ENCODE measurements around the gene RASGEF1C.
A peak's percentile ranks its signal among the peaks of the same experiment; 100 is the strongest.
"Not testable (repeated sequence)": the region's sequence is repeated elsewhere in the genome, so short reads cannot be mapped to it uniquely, and the experiment has no call there.

The RASGEF1C gene

DNA sequence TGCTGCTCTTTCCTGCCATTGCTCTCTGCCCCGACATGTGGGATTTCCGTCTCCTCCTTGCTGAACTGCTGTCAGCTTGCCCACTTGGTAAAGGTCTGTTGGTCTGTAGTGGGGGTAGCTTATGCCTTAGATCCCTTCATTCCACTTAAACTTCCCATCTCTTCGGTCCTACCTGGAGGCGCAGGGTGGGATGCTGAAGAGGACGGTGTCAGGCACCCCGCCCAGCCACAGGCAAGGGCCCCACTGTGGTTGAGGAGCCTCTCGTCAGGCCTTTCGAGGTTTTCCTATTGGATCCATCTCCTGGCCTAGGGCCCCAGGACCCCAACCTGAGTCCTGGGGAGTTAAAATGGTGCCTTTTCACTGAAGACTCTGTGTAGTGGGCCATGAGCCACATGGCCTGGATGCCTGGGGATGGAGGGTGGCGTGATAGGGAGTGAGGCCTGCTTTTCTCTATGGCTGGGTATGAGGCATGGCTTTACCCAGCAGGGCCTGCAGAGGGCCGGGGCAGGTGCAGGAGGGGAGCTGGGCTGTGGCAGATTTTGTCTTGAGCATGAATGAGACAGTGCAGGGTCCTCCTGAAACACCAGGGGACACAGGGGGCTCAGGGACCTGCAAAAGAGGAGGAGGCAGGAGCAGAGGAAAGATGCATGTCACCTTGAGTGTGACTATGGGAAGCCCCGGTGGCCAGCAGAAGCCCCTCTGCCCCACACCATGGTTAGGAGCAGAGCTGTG, 111.7 kb downstream of the RASGEF1C start:
- H3K4me1 Mint-ChIP-seq (ENCODE audit: low read depth): no peaks in the 10 kb centered on the region
- no peaks in the 10 kb centered on the region for H3K36me3 Mint-ChIP-seq (ENCODE audit: low read depth)
- H3K27ac Mint-ChIP-seq: no peak overlapping the region
- peaks cover 6% of the 10 kb centered on the region for H3K27me3 Mint-ChIP-seq (ENCODE audit: low read depth)
- H3K9me3 Mint-ChIP-seq: no peaks in the 10 kb centered on the region
- H3K4me3 Mint-ChIP-seq: no peak overlapping the region

DNA sequence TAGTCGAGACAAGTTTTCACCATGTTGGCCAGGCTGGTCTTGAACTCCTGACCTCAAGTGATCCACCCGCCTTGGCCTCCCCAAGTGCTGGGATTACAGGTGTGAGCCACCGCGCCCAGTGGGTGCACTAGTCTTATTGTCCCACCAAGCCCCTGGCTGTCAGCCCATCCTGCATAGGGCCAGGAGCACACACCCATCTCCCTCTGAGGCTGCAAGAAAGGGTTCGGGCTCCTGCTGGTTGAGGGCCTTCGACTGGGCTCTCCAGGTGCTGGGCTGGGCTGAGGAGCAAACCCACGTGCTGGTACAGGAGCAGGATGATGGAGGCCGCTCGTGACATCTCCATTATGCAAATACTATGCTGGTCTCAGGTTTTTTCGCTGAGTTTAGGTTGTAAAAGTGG, 112.4 kb downstream of the RASGEF1C start:
- Mint-ChIP-seq H3K36me3 (ENCODE audit: low read depth) (no peaks in the 10 kb centered on the region), H3K27me3 (ENCODE audit: low read depth) (peaks cover 6% of the 10 kb centered on the region), H3K4me1 (ENCODE audit: low read depth) (no peaks in the 10 kb centered on the region), H3K9me3 (no peaks in the 10 kb centered on the region), H3K27ac (no peak overlapping the region), H3K4me3 (no peak overlapping the region)

DNA sequence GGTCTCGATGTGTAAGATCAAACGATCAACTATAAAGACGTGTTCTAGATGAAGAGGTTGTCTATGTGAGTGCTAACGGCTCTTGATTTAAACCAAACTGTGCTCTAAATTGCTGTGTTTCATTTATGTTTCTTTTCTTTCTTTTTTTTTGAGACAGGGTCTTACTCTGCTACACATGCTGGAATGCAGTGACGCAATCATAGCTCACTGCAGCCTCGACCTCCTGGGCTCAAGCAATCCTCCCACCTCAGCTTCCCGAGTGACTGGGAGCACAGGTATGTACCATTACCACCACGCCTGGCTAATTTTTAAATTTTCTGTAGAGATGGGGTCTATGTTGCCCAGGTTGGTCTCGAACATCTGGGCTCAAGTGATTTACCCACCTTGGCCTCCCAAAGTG, 113.5 kb downstream of the RASGEF1C start:
- Mint-ChIP-seq H3K4me3 (no peak overlapping the region), H3K36me3 (ENCODE audit: low read depth) (no peaks in the 10 kb centered on the region), H3K9me3 (no peaks in the 10 kb centered on the region), H3K27me3 (ENCODE audit: low read depth) (peaks cover 12% of the 10 kb centered on the region), H3K4me1 (ENCODE audit: low read depth) (no peaks in the 10 kb centered on the region), H3K27ac (no peak overlapping the region)

DNA sequence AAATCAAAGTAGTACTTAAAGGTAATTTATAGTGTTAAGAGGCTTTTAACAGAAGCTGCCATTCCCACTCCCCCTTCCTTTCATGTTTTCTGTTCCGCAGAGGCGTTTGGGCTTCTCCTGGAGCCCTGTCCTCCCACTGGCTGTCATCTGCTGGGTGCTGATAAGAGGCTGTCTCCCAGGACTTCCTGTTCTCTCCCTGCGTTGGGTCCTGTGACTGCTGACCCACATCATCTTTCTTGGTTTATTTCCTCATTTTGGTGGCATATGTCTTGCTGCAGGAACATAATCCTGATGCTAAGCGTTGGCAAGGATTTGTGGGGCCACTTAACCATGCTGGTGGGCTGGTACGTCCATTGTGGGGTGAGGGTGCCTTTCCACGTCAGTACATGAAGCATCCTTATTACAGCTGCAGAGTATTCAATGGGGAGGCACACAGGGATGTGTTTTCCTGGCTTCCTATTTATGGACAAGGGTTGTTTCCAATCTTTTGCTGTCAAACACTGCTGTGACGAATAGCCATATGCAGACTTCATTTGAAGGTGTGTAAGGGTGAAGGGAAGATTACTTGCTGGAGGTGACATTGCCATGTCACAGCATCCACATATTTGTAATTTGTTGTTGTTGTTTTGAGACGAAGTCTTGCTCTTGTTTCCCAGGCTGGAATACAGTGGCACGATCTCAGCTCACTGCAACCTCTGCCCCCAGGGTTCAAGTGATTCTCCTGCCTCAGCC, 115.2 kb downstream of the RASGEF1C start:
- peaks cover 16% of the 10 kb centered on the region for H3K27me3 Mint-ChIP-seq (ENCODE audit: low read depth)
- no peaks in the 10 kb centered on the region for H3K9me3 Mint-ChIP-seq
- H3K36me3 Mint-ChIP-seq (ENCODE audit: low read depth): no peaks in the 10 kb centered on the region
- no peak overlapping the region for H3K4me3 Mint-ChIP-seq
- peaks cover 4% of the 10 kb centered on the region for H3K4me1 Mint-ChIP-seq (ENCODE audit: low read depth)
- no peak overlapping the region for H3K27ac Mint-ChIP-seq

DNA sequence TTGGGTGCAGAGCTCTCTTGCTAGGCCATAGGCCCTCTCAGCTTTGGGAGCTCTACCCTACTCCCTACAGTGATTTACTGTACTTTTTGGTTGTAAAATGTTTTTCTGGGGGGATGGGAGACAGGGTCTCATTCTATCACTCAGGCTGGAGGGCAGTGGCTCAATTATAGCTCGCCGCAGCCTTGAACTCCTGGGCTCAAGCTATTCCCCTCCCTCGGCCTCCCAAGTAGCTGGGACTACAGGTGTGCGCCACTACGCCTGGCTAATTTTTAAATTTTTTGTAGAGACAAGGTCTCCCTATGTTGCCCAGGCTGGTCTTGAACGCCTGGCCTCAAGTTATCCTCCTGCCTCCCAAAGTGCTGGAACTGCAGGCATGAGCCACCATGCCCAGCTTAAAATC, 115.8 kb downstream of the RASGEF1C start:
- Mint-ChIP-seq H3K4me1 (ENCODE audit: low read depth) (peaks cover 4% of the 10 kb centered on the region), H3K36me3 (ENCODE audit: low read depth) (no peaks in the 10 kb centered on the region), H3K4me3 (no peak overlapping the region), H3K9me3 (no peaks in the 10 kb centered on the region), H3K27me3 (ENCODE audit: low read depth) (peaks cover 16% of the 10 kb centered on the region), H3K27ac (no peak overlapping the region)

DNA sequence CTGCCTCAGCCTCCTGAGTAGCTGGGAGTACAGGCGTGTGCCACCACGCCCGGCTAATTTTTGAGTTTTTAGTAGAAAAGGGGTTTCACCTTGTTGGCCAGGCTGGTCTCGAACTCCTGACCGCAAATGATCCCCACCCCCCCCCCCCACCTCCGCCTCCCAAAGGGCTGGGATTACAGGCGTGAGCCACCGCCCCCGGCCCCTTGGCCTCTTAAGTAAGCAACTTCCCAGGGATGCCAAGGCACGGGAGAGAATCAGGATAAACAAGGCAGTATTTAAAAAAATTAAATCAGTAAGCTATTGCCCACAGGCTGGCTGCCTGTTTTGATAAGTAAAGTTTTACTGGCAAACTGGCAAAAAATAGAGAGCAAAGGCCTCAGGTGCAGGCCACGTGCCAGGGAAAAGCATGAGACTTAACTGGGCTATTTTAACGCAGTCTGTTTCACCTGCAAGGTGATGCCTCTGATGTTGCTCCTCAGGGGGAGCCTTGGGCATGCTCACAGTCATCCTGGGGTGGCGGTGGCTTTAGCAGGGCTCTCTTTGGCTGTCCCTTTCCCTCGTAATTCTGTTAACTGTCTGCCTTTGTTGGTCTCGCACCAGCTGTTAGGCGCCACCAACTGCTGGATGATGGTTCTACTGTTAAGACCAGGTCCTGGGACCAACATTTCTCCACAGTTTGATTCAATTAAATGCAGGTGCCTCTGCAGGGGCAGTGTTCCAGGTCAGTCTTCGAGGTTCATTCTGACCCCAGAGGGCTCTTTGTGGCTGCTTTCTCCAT, 118.1 kb downstream of the RASGEF1C start:
- H3K27me3 Mint-ChIP-seq (ENCODE audit: low read depth): peaks cover 16% of the 10 kb centered on the region
- H3K4me1 Mint-ChIP-seq (ENCODE audit: low read depth): peaks cover 5% of the 10 kb centered on the region
- no peaks in the 10 kb centered on the region for H3K9me3 Mint-ChIP-seq
- H3K36me3 Mint-ChIP-seq (ENCODE audit: low read depth): no peaks in the 10 kb centered on the region
- H3K27ac Mint-ChIP-seq: no peak overlapping the region
- H3K4me3 Mint-ChIP-seq: peak overlapping the region; percentile 5

DNA sequence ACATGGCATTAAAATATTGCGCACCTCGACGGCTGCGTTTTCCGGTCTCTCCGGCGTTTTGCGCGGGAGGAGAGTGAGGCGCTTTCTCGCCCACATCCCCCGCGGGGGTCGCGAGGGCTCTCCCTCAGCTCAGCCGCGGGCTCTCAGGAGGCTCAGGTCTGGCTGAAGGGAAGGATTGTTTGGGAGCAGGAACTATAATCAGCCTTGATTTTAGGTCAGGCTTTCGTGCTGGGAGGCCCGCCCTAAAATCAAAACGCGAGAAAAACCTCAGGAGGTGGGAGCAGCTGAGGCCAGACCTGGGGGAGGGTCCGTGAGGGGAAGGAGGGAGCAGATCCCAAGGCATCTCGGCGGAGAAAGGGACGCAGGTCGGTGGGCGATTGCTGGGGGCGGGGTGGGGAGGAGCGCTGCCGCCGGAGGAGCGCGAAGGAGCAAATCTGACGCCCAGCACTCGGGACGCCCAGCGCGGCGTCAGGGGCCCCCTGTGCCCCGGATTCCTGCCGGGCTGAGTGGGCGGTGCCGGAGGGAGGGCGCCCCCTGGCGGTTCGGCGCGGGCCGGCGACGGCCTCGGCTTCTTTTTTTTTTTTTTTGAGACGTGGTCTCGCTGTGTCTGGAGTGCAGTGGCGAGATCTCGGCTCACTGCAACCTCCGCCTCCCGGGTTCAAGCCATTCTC, 118.8 kb downstream of the RASGEF1C start:
- Mint-ChIP-seq H3K9me3 (no peaks in the 10 kb centered on the region), H3K4me1 (ENCODE audit: low read depth) (peaks cover 10% of the 10 kb centered on the region), H3K36me3 (ENCODE audit: low read depth) (no peaks in the 10 kb centered on the region), H3K27ac (no peak overlapping the region), H3K27me3 (ENCODE audit: low read depth) (peaks cover 16% of the 10 kb centered on the region), H3K4me3 (peak overlapping the region; percentile 81)

DNA sequence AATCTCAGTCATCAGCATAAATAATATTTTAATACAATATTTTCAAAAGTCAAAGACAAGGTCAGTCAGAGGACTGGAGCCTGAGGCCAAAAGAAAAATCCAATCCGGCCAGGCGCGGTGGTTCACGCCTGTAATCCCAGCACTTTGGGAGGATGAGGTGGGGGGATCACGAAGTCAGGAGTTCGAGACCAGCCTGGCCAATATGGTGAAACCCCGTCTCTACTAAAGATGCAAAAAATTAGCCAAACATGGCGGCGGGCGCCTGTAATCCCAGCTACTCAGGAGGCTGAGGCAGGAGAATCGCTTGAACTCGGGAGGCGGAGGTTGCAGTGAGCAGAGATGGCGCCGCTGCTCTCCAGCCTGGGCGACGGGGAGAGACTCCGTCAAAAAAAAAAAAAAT, 119.4 kb downstream of the RASGEF1C start:
- peaks cover 16% of the 10 kb centered on the region for H3K27me3 Mint-ChIP-seq (ENCODE audit: low read depth)
- not testable (repeated sequence) for H3K27ac Mint-ChIP-seq; H3K4me1 Mint-ChIP-seq (ENCODE audit: low read depth); H3K4me3 Mint-ChIP-seq; H3K36me3 Mint-ChIP-seq (ENCODE audit: low read depth); H3K9me3 Mint-ChIP-seq

DNA sequence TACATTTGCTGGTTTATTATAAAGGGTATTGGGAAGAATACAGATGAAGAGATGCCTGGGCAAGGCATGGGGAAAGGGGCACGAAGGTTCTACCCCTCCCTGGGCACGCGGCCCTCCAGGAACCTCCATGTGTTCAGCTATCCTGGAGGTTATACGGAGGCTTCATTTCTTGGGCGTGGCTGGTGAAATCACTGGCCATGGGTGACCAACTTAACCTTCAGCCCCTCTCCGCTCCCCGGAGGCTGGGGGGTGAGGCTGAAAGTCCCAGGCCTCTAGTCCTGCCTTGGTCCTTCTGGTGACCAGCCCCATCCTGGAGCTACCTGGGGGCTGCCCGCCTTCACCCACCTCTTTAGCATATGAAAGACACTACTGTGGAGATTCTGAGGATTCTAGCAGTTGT, 120.5 kb downstream of the RASGEF1C start:
- H3K4me1 Mint-ChIP-seq (ENCODE audit: low read depth): peaks cover 10% of the 10 kb centered on the region
- H3K36me3 Mint-ChIP-seq (ENCODE audit: low read depth): no peaks in the 10 kb centered on the region
- peaks cover 10% of the 10 kb centered on the region for H3K27me3 Mint-ChIP-seq (ENCODE audit: low read depth)
- H3K27ac Mint-ChIP-seq: no peak overlapping the region
- no peaks in the 10 kb centered on the region for H3K9me3 Mint-ChIP-seq
- no peak overlapping the region for H3K4me3 Mint-ChIP-seq

DNA sequence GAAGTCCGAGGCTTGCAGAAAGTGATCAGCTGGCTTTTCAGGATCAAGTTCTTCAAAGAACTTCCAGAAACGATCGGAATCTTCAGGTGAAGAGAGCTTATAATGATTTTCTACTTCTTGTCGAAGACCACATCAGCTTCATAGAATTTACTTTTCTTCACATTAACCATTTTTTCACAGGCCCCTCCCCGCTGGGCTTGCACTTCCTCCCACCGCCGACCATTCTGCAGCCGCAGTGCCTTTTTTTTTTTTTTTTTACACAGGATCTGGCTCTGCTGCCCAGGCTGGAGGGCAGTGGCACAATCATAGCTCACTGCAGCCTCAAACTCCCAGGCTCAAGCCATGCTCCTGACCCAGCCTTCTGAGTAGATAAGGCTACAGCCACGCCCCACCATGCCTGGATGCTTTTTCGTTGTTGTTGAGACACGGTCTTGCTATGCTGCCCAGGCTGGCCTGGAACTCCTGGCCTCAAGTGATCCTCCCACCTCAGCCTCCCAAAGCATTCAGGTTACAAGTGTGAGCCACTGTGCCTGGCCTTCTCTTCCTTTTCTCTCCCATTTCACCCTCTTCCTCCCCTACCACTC, 122.1 kb downstream of the RASGEF1C start:
- no peak overlapping the region for H3K27ac Mint-ChIP-seq
- no peak overlapping the region for H3K4me3 Mint-ChIP-seq

DNA sequence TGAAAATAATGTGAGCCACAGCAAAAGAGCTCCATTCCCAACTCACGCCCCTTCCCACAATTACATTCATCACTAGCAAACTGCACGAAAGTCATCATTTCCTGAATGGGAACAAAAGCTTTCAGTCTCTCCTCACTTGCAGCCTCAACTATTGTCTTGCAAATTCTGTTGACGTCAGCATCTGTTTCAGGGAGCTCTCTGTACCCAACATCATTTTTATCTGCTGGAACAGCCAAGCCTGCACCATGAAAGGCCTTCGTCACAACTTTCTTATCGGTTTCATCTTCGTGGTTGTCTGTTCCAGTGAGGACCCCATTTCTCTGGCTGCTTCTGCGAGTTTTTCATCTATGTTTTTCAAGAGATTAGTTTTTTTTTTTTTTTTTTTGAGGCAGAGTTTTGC, 123.2 kb downstream of the RASGEF1C start:
- Mint-ChIP-seq H3K27ac (no peak overlapping the region), H3K27me3 (ENCODE audit: low read depth) (peaks cover 4% of the 10 kb centered on the region), H3K9me3 (no peaks in the 10 kb centered on the region), H3K36me3 (ENCODE audit: low read depth) (no peaks in the 10 kb centered on the region), H3K4me3 (no peak overlapping the region), H3K4me1 (ENCODE audit: low read depth) (peaks cover 10% of the 10 kb centered on the region)

More for the DNA sequence above, 122.1 kb downstream of the RASGEF1C start:
- Mint-ChIP-seq H3K4me1 (ENCODE audit: low read depth) (peaks cover 10% of the 10 kb centered on the region), H3K9me3 (no peaks in the 10 kb centered on the region), H3K36me3 (ENCODE audit: low read depth) (no peaks in the 10 kb centered on the region), H3K27me3 (ENCODE audit: low read depth) (peaks cover 10% of the 10 kb centered on the region)

DNA sequence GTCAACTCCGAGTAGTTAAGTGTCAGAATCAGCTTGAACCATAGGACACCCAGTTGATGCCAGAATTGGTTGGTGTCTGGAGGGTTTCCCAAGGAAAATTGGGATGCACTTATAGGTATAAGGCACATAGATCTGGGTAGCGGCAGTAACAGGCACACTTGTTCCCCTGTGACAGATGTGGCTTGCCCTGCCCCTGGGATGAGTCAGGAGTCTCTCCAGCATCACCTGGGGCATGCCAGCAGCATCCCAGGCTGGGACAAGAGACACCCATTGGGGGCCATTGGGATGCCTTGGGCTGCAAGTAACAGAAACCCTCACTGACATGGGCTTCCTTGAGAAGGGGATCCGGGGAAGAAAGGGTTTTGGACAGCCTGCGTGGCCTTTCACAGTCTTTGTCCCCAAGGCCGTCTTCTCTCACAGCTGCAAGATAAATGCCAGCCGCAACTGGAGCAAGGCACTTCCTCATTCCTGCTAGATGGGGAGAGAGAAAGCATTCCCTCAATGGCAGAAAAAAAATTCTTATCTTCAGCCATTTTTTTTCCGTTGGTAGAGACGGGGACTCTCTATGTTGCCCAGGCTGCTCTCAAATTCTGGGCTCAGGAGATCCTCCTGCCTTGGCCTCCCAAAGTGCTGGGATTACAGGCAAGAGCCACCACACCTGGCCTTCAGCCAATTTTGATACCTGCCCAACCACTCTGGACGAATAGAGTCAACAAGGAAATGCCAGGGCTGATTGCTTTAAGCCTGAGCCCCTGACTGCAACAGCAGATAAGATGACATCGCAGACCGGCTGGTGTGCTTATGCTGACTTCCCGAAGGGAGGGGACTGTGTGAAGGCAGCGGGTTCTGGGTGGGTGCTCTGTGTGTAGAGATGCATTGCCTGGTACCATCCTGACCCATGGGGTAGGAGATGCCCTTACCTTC, 124.1 kb downstream of the RASGEF1C start:
- Mint-ChIP-seq H3K27ac (no peak overlapping the region), H3K27me3 (ENCODE audit: low read depth) (peaks cover 8% of the 10 kb centered on the region), H3K4me3 (no peak overlapping the region), H3K4me1 (ENCODE audit: low read depth) (peaks cover 6% of the 10 kb centered on the region), H3K36me3 (ENCODE audit: low read depth) (no peaks in the 10 kb centered on the region), H3K9me3 (no peaks in the 10 kb centered on the region)

DNA sequence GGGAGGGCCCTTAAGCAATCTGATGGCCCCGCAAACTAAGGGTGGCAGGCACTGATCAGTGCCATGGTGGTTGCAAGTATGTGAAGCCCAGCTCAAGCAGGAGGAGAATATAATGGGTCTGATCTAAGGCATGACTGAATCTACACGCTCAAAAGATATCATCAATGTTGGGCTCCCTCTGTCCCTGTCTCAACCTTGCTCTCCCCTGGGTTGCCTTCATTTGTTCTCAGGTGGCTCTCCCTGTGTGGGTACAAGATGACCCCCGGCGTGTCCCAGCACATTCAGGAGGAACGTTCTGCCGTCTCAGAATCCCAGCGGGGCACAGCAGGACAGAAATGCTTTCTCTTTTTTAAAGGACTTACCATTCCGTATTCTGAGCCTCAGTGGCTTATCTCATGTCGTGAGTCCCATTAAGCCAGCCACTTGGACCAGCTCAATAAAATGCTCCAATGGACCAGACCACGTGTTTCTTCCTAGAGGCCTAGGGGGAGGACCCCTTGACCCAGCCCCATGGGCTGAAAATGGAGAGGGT, 125.4 kb downstream of the RASGEF1C start:
- Mint-ChIP-seq H3K27ac (no peak overlapping the region), H3K9me3 (no peaks in the 10 kb centered on the region), H3K4me3 (no peak overlapping the region), H3K36me3 (ENCODE audit: low read depth) (no peaks in the 10 kb centered on the region), H3K27me3 (ENCODE audit: low read depth) (peaks cover 18% of the 10 kb centered on the region), H3K4me1 (ENCODE audit: low read depth) (peaks cover 6% of the 10 kb centered on the region)
